AG04449 (cell line): Measurements from ENCODE around the gene CES3.
"Not testable (repeated sequence)": the region's sequence is repeated elsewhere in the genome, so short reads cannot be mapped to it uniquely, and the experiment has no call there.

Source experiments
- CTCF ChIA-PET: fragments of 350-600 bp; formaldehyde crosslinking; extraction: SDS; loops from one replicate; lab custom pipeline; 2021; ENCODE audit warnings: antibody characterized with exemption; lab: Yijun Ruan, JAX
- POLR2A ChIA-PET: fragments of 400-600, 350-600 bp; formaldehyde crosslinking; extraction: SDS; loops from one replicate; lab custom pipeline; 2020; ENCODE audit warnings: antibody characterized with exemption, inconsistent platforms; lab: Yijun Ruan, JAX
- DNase-seq: peaks from one replicate; pipeline ENCODE4 v3.0.0-alpha.2; 2010; ENCODE audit warnings: low read depth, low spot score
- H3K4me3 ChIP-seq: 2 replicates; pipeline ENCODE4 v1.5.1; 2011; ENCODE audit warnings: low read depth, mild to moderate bottlenecking, control low read depth, low read length
- CTCF ChIP-seq: IDR thresholded peaks from one replicate; pipeline ENCODE4 v1.5.1; 2011; ENCODE audit warnings: mild to moderate bottlenecking, moderate library complexity, low read length, control low read depth, inconsistent platforms; ENCODE audit not compliant: insufficient read depth; ENCODE audit errors: missing control alignments

The CES3 gene

GRCh38 chr16:66954097-66954659 lies 6.9 kb upstream of the CES3 start:
- TF ChIP-seq CTCF: peak; percentile 78
- POLR2A ChIA-PET: no interaction called here
- CTCF ChIA-PET: interaction anchor here (0.6 to 6.6 kb wide), 31 partner anchors 11 to 560 kb away, joined by 3 to 90 read pairs (median 5); partner anchors contain the start of genes CDH16, EXOC3L1, FBXL8 and FHOD1
- DNase-seq: no peak
- no peak overlapping the region for H3K4me3 ChIP-seq

- H3K4me3 ChIP-seq, DNase-seq, POLR2A ChIA-PET: not testable (repeated sequence)
- CTCF ChIA-PET: interaction anchor here (1.1 to 6.1 kb wide), 9 partner anchors 16 to 243 kb away, joined by 3 to 57 read pairs (median 8); partner anchors contain the start of gene B3GNT9
Measured at GRCh38 chr16:66955363-66956153, 5.5 kb upstream of the CES3 start.

- POLR2A ChIA-PET, H3K4me3 ChIP-seq, DNase-seq: not testable (repeated sequence)
- CTCF ChIA-PET: interaction anchor here (0.6 to 6.1 kb wide), 11 partner anchors 16 to 242 kb away, joined by 3 to 57 read pairs (median 7); partner anchors contain the start of gene B3GNT9
Measured at GRCh38 chr16:66956154-66956457, 5.0 kb upstream of the CES3 start.

GRCh38 chr16:66958857-66959703 lies 2.0 kb upstream of the CES3 start:
- H3K4me3 ChIP-seq: no peak overlapping the region
- CTCF ChIA-PET: interaction anchor here (0.8 to 6.1 kb wide), 21 partner anchors 8 to 228 kb away, joined by 3 to 57 read pairs (median 7); partner anchors contain the start of genes B3GNT9 and TRADD
- DNase-seq: no peak
- no peak for TF ChIP-seq CTCF
- POLR2A ChIA-PET: no interaction called here

GRCh38 chr16:66959704-66960161 lies 1.3 kb upstream of the CES3 start:
- no peak for DNase-seq
- POLR2A ChIA-PET: no interaction called here
- no peak overlapping the region for H3K4me3 ChIP-seq
- TF ChIP-seq CTCF: no peak
- CTCF ChIA-PET: interaction anchor here (0.8 to 6.1 kb wide), 19 partner anchors 8 to 227 kb away, joined by 3 to 57 read pairs (median 7); partner anchors contain the start of genes B3GNT9 and TRADD

- no peak overlapping the region for H3K4me3 ChIP-seq
- CTCF ChIA-PET: interaction anchor here (0.8 to 6.1 kb wide), 28 partner anchors 8 to 227 kb away, joined by 3 to 57 read pairs (median 7); partner anchors contain the start of genes B3GNT9, FBXL8, MATCAP1 and TRADD
- no peak for TF ChIP-seq CTCF
- POLR2A ChIA-PET: no interaction called here
- DNase-seq: no peak
Measured at GRCh38 chr16:66960270-66960669, 796 bp upstream of the CES3 start.

GRCh38 chr16:66961914-66962313 lies 848 bp downstream of the CES3 start:
- no peak for DNase-seq
- CTCF ChIA-PET: interaction anchor here (0.8 to 4.2 kb wide), 18 partner anchors 9 to 222 kb away, joined by 3 to 46 read pairs (median 5); partner anchors contain the start of genes FBXL8, MATCAP1 and TRADD
- H3K4me3 ChIP-seq: no peak overlapping the region
- POLR2A ChIA-PET: no interaction called here
- no peak for TF ChIP-seq CTCF
